Stomach (tissue), 9 donors: ENCODE results near the gene SGTB. TPM values are rescaled to one million over a fixed set of nuclear protein-coding genes. Genes with fewer than 3 reads are reported as not detected.
"Not testable (repeated sequence)": the region's sequence is repeated elsewhere in the genome, so short reads cannot be mapped to it uniquely, and the experiment has no call there.

Experiments
- DNase-seq, 2 donors: peaks; one replicate each; pipeline versions ENCODE4 v3.0.0 to v3.0.0-alpha.2; 2013 to 2019
- H3K27ac ChIP-seq, 5 donors: fragments of 200-600 bp in 4 of 5; sonication (generic) in 4 of 5; one replicate each; pipeline ENCODE4 v1.5.1; 2013 to 2019; ENCODE audit warnings: mild to moderate bottlenecking in 1 of 5, moderate library complexity in 1 of 5
- H3K27me3 ChIP-seq, 3 donors: fragments of 200-600 bp; sonication (generic); one replicate each; pipeline ENCODE4 v1.5.1; 2017 to 2019; ENCODE audit warnings: mixed run types in 1 of 3
- H3K36me3 ChIP-seq, 4 donors: fragments of 200-600 bp; sonication (generic); 1 replicate in 3 of 4; 2 replicates in 1 of 4; pipeline ENCODE4 v1.5.1; 2016 to 2019
- H3K4me1 ChIP-seq, 4 donors: fragments of 200-600 bp; sonication (generic); one replicate each; pipeline ENCODE4 v1.5.1; 2016 to 2019
- H3K4me3 ChIP-seq, 4 donors: fragments of 200-600 bp; sonication (generic) in 3 of 4; one replicate each; pipeline ENCODE4 v1.5.1; 2016 to 2019; ENCODE audit warnings: mild to moderate bottlenecking in 1 of 4
- H3K9me3 ChIP-seq, 4 donors: fragments of 200-600 bp; sonication (generic); one replicate each; pipeline ENCODE4 v1.5.1; 2016 to 2019
- EP300 ChIP-seq: sonication (generic); formaldehyde crosslinking; IDR thresholded peaks from one replicate; pipeline ENCODE4 v1.6.1; 2017; ENCODE audit warnings: antibody characterized with exemption
- POLR2A ChIP-seq, 4 donors: fragments of 450-650 bp; IDR thresholded peaks; one replicate each; pipeline ENCODE4 v1.6.1; 2016; ENCODE audit warnings: antibody characterized with exemption in 4 of 4, control low read depth in 2 of 4, mild to moderate bottlenecking in 1 of 4, moderate library complexity in 1 of 4
- POLR2AphosphoS5 ChIP-seq, 3 donors: sonication (generic); formaldehyde crosslinking; IDR thresholded peaks; one replicate each; pipeline ENCODE4 v1.6.1; 2016; ENCODE audit warnings: antibody characterized with exemption in 3 of 3
- WGBS, 5 donors: extraction: QIAGEN DNeasy Blood & Tissue Kit in 3 of 5; methylation state at CpG; one replicate each; pipeline versions ENCODE4 v1.1.5 to v1.1.7; 2013 to 2018; 5-methylcytosine and 5-hydroxymethylcytosine counted together
- intact Hi-C: fragments of 100-400 bp; cut with DNase I; formaldehyde crosslinking; loops from one replicate; pipeline ENCODE4 v1.15.1; 2023; ENCODE audit warnings: low total_unique reads
- polyA plus RNA-seq, 3 donors: library from polyadenylated mRNA; stranded (reverse); fragments of 200-250 nt; gene quantifications; one replicate each; pipeline ENCODE4 v1.2.3, GENCODE V29; 2013
- total RNA-seq, 5 donors: library from RNA; depleted of rRNA; stranded (reverse); fragments of >200 nt; gene quantifications; one replicate each; pipeline versions ENCODE4 v1.1.0 to v1.2.3, GENCODE V29; 2014 to 2016
- TF ChIP-seq, protein P1 (sequence below), 7 experiments: fragments of 450-650 bp in 4 of 7; fragments of 200-600 bp in 3 of 7; sonication (generic) in 3 of 7; IDR thresholded peaks; one replicate each; pipeline ENCODE4 v1.5.1; 2016 to 2019; ENCODE audit warnings: antibody characterized with exemption in 7 of 7, control low read depth in 2 of 7, mild to moderate bottlenecking in 1 of 7
- donor health status: healthy with polysubstance abuse.
- donor health status: Bipolar disorder and iron deficiency.
- donor health status: healthy.

Gene SGTB
- total and polyA plus RNA-seq, 8 donors = 1.1 to 39.7 (median 3.6) TPM; not detected in 1

DNA sequence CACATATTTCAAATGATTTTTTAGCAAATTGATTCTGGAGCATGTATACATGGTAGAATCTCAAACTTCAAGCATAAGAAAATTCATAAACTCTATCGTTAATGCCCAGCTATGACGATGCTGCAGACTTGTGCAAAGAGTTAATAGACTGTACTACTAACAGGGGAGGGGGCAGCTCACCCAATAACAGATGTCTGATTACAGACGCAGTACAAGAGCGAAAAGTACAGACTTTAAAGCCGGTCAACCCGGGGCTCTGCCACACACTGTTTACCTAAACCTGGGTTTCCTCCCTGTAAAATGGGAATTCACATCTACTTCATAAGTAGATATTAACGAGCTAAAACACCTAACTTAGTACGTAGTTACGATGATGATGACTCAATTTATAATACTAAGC, 98.4 kb downstream of the SGTB start:
- peaks cover 28 to 49% (median 43%) of the 10 kb centered on the region in 4 donors for H3K4me1 ChIP-seq
- H3K9me3 ChIP-seq = no peaks in the 10 kb centered on the region
- WGBS, 5 donors = 2 to 7% (median 6%) methylated on average over 9 of the region's 9 CpGs
- peak overlapping the region; percentile 74 to 96 (median 84) for H3K4me3 ChIP-seq
- TF ChIP-seq, protein P1, sequence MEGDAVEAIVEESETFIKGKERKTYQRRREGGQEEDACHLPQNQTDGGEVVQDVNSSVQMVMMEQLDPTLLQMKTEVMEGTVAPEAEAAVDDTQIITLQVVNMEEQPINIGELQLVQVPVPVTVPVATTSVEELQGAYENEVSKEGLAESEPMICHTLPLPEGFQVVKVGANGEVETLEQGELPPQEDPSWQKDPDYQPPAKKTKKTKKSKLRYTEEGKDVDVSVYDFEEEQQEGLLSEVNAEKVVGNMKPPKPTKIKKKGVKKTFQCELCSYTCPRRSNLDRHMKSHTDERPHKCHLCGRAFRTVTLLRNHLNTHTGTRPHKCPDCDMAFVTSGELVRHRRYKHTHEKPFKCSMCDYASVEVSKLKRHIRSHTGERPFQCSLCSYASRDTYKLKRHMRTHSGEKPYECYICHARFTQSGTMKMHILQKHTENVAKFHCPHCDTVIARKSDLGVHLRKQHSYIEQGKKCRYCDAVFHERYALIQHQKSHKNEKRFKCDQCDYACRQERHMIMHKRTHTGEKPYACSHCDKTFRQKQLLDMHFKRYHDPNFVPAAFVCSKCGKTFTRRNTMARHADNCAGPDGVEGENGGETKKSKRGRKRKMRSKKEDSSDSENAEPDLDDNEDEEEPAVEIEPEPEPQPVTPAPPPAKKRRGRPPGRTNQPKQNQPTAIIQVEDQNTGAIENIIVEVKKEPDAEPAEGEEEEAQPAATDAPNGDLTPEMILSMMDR (IDR thresholded peaks at IDR 0.05) = no peak
- TF ChIP-seq POLR2A (IDR thresholded peaks at IDR 0.05) (no peak), POLR2AphosphoS5 (IDR thresholded peaks at IDR 0.05) (no peak), EP300 (no peak)
- peak overlapping the region in 4 of 5 donors; percentile 77 to 87 (median 86) for H3K27ac ChIP-seq
- H3K36me3 ChIP-seq = peaks cover 0 to 4% (median under 1%) of the 10 kb centered on the region in 4 donors
- intact Hi-C loops = no loop called here
- no peaks in the 10 kb centered on the region for H3K27me3 ChIP-seq
- peak in 1 of 2 donors; percentile 20 for DNase-seq

- intact Hi-C loops, DNase-seq, H3K9me3 ChIP-seq, H3K36me3 ChIP-seq, H3K27ac ChIP-seq, H3K27me3 ChIP-seq: not testable (repeated sequence)
- peaks cover 28 to 57% (median 44%) of the 10 kb centered on the region in 4 donors for H3K4me1 ChIP-seq
- WGBS, 5 donors = 80 to 90% (median 85%) methylated on average over 4 of the region's 4 CpGs
- H3K4me3 ChIP-seq = peak overlapping the region in 1 of 4 donors; percentile 89
These were observed 99.9 kb downstream of the SGTB start for GRCh38 chr5:65621961-65622360.

DNA sequence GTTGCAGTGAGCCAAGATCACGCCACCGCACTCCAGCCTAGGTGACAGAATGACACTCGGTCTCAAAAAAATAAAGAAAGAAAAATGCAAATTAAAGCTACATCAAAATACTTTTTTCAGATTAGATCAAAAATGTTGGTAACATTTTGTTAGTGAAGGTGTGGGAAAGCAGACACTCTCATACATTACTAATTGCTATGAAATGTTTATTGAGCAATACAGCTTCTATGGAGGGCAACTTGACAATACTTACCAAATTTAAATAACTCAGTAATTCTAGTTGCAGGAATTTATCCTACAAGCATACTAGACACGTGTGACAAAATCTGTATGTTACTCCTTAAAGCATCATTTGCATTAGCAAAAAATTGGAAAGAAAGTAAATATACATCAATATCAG, 101.9 kb downstream of the SGTB start:
- peaks cover 16 to 42% (median 28%) of the 10 kb centered on the region in 4 donors for H3K4me1 ChIP-seq
- intact Hi-C loops = no loop called here
- H3K36me3 ChIP-seq = peaks cover 0 to 26% (median 19%) of the 10 kb centered on the region in 4 donors
- DNase-seq = no peak
- H3K27ac ChIP-seq = no peak overlapping the region
- no peaks in the 10 kb centered on the region for H3K27me3 ChIP-seq
- H3K4me3 ChIP-seq = no peak overlapping the region
- TF ChIP-seq, protein P1 (IDR thresholded peaks at IDR 0.05) = no peak
- no peak for TF ChIP-seq EP300
- no peaks in the 10 kb centered on the region for H3K9me3 ChIP-seq
- 88 to 95% (median 90%) methylated on average over 4 of the region's 4 CpGs for WGBS, 5 donors

Other genes starting within 250 kb of the SGTB start
- gene ADAMTS6, start 240.2 kb downstream of the SGTB start, total RNA-seq = 10 to 100 TPM in 2 of 5 donors, 1 to 10 TPM in 1, under 1 TPM in 1, not detected in 1; 0.58 to 43.3 (median 15.0) TPM
- under 1 TPM; 0.15 to 0.25 (median 0.23) TPM for gene ADAMTS6, start 240.2 kb downstream of the SGTB start, polyA plus RNA-seq
- 10 to 100 TPM in 2 of 5 donors, 1 to 10 TPM in 1, under 1 TPM in 1, not detected in 1; 0.58 to 43.2 (median 13.1) TPM for gene CENPK, start 158.9 kb downstream of the SGTB start, total RNA-seq
- gene CENPK, start 158.9 kb downstream of the SGTB start, polyA plus RNA-seq = 1 to 10 TPM; 4.2 to 7.7 (median 4.3) TPM
- 100 to 1,000 TPM in 3 of 5 donors, 10 to 100 TPM in 2; 36.6 to 159 (median 100) TPM for gene PPWD1, start 158.8 kb downstream of the SGTB start, total RNA-seq
- gene PPWD1, start 158.8 kb downstream of the SGTB start, polyA plus RNA-seq = 10 to 100 TPM in 2 of 3 donors, 1 to 10 TPM in 1; 9.3 to 24.4 (median 18.8) TPM
- 10 to 100 TPM in 2 of 5 donors, 1 to 10 TPM in 2, under 1 TPM in 1; 0.87 to 37.3 (median 5.3) TPM for gene TRIM23, start 97.8 kb downstream of the SGTB start, total RNA-seq
- 1 to 10 TPM; 2.4 to 3.1 (median 2.7) TPM for gene TRIM23, start 97.8 kb downstream of the SGTB start, polyA plus RNA-seq
- 1 to 10 TPM in 2 of 5 donors, under 1 TPM in 1, not detected in 2; 0.45 to 7.0 (median 4.8) TPM for gene SHLD3, start 97.1 kb downstream of the SGTB start, total RNA-seq
- gene SHLD3, start 97.1 kb downstream of the SGTB start, polyA plus RNA-seq = 1 to 10 TPM; 1.5 to 2.4 (median 2.0) TPM
- 10 to 100 TPM in 3 of 5 donors, 1 to 10 TPM in 2; 8.2 to 42.8 (median 20.3) TPM for gene TRAPPC13, start 97.1 kb downstream of the SGTB start, total RNA-seq
- 10 to 100 TPM; 10.8 to 12.8 (median 11.8) TPM for gene TRAPPC13, start 97.1 kb downstream of the SGTB start, polyA plus RNA-seq
- gene NLN, start 96 bp upstream of the SGTB start, total RNA-seq = 10 to 100 TPM in 3 of 5 donors, 1 to 10 TPM in 1, under 1 TPM in 1; 0.58 to 27.5 (median 13.2) TPM
- gene NLN, start 96 bp upstream of the SGTB start, polyA plus RNA-seq = 10 to 100 TPM in 1 of 3 donors, 1 to 10 TPM in 2; 2.0 to 11.5 (median 6.3) TPM
- 100 to 1,000 TPM in 1 of 5 donors, 10 to 100 TPM in 4; 30.1 to 207 (median 62.6) TPM for gene ERBIN, start 204.5 kb upstream of the SGTB start, total RNA-seq
- gene ERBIN, start 204.5 kb upstream of the SGTB start, polyA plus RNA-seq = 10 to 100 TPM; 10.3 to 24.3 (median 15.3) TPM